T-helper 22 cell (primary cell): ENCODE measurements around the gene NTF4.
A peak's percentile ranks its signal among the peaks of the same experiment; 100 is the strongest.
"Not testable (repeated sequence)": the region's sequence is repeated elsewhere in the genome, so short reads cannot be mapped to it uniquely, and the experiment has no call there.

Source experiments
- DNase-seq: peaks from one replicate; pipeline ENCODE4 v3.0.0-alpha.2; 2020; ENCODE audit warnings: low read depth

NTF4 gene

DNA sequence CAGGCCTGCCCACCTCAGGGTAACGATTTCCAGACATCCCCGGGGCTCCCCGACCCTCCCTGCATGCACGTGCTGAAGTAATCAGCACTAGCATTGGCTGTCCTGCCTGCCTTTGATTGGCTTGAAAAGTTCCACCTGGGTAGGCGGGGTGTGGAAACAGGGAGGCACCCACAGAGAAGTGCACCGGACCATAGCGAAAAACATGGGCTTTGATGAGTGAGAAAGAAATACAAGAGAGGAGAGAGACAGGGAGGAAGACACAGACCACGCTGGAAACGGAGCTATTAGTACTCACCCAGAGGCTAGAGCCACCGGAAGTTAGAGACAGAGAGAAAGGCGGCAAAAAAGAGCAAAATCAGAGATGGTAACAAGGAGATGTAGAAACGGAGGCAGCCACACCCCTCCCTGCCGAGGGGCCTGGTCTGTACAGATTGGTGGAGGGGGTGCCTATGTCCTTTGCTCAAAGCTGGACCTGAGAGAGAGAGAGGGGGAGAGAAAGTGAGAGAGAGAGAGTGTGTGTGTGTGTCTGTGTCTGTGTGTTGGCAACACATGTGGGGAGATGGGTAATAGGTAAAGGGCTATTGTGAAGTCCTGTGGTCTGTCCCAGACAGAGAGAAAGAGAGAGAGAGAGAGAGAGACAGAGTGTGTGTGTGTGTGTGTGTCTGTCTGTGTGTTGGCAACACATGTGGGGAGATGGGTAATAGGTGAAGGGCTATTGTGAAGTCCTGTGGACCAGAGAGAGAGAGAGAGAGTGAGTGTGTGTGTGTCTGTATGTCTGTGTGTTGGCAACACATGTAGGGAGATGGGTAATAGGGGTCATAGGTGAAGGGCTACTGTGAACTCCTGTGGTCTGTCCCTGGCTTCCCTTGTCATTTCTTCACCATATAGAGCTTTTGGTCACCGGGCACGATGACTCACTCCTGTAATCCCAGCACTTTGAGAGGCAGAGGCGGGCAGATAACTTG, 43.4 kb downstream of the NTF4 start:
- DNase-seq = no peak

DNA sequence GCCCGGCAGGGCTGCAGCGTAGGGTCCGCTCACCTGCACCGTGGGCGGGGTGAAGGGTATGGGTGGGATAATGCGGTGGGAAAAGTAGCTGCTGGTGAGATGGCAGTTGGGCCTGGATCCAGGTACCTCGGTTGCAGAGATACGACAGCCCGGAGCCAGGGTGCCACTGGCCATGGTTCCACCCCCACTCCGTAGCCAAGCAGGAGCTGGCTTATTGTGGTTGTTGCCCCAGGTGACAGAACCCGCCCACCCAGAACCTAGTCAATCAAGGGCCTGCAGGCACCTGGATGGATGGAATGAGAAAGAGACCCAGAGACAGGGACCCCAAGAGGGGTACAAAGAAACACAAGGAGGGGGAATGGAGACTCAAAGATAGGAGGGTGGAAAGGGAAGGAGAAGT, 44.3 kb downstream of the NTF4 start:
- DNase-seq = no peak

- DNase-seq = peak; percentile 36
Observed at GRCh38 chr19:49019242-49019932, 45.2 kb downstream of the NTF4 start.

DNA sequence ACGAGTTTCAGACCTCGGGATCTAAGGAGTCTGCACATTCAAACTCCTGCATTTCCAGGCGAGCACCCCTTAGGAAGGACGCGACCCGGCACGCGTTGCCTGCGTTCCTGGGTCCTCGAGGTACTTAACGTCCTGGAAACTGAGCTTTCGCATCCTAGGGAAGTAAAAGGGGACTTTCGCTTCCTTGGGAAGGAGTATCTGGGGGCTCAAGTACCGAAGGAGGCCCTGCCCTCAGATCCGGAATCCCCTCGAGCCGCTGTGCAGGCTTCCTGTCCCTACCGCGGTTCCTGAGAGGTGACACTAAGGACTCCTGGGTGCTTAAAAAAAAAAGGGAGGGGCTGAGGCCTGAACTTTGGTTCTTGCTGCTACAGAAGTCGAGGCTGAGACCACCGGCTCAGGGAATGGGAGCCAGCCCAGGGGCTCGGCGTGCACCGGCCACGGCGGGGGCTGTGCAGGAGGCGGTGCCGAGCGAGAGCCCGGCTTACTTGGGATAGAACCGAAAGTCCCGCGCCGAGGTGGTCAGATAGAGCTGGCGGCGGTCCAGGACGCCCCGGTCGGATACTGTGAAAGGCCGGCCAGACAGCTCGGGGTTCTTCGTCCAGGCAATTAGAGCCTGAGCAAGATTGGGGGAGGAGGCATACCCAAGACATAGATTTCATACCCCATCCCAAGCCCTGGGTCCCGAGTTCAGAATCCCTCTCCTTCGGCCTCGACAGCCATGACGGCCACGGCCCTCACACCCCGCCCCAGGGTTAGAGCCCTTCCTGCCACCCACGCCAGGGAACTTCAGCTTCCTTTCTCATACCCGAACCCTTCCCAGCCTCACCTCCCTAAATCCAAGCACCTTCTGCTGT, 46.0 kb downstream of the NTF4 start:
- DNase-seq = not testable (repeated sequence)

DNA sequence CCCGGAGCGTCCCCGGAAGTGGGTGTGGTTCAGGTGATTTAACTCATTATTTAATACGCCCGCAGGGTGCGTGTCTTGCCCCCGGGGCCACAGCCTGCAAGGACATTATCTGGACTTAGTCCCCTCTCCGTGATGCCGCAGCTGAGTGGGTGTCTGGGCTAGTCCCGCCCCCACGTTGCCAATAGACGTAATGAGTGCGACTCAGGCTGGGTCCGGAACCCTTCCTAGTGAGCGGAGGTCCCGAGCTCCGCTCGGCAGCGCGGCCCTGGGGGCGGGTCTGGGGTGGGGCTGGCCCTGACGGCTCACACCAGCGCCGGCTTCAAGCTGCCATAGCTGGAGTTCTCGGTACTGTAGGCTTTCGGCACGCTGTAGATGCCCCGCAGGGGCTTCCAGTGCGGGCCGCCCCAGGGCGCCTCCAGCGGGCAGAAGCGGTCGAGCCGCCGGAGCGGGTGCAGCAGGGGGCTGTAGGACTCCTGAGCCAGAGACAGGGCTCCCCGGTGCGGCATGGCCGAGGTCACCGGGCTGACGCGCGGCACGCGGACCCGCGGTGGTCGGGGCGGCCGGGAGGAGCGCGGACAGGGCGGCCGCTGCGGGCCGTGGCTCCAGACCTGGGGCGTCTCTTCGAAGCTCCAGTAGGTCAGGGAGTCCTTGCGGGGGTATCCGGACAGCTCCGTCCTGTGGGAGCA, 46.8 kb downstream of the NTF4 start:
- peak; percentile 51 for DNase-seq

DNA sequence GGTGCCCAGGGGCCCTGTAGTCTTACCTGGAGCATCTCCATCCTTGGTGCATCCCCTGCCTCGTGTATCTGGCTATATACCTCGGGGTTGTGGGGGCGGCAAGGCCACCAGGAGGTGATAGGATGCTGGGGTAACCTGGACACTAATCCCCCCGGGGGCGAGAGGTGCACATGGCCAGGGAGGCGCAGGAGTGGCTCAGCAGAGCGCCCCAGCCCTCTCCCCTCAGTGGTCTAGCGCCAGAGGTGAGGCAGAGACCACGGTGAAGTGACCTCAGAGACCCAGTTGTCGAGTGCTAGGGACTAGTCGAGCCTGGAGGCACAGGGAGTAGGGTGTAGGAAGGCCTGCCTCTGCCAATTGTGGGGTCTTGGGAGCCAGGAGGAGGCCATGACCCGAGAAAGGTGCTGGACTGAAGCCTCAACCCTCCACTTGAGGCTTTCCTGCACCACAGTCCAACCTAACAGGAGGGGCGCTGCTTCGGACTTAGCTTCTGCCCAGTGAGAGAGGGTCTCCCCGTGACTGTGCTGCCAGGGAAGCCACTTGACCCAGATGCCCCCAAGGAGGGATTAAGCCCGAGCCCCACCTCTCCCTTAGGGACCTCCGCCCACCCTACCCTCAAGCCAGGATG, 47.5 kb downstream of the NTF4 start, which contains the start of gene LHB:
Gene LHB (minus strand): TSS at position 51 of the 625 bp plus-strand sequence. CDS start 10 bp downstream, at position 41.
- no peak for DNase-seq

GRCh38 chr19:49016067-49016839, 48.4 kb downstream of the NTF4 start:
- DNase-seq = no peak

DNA sequence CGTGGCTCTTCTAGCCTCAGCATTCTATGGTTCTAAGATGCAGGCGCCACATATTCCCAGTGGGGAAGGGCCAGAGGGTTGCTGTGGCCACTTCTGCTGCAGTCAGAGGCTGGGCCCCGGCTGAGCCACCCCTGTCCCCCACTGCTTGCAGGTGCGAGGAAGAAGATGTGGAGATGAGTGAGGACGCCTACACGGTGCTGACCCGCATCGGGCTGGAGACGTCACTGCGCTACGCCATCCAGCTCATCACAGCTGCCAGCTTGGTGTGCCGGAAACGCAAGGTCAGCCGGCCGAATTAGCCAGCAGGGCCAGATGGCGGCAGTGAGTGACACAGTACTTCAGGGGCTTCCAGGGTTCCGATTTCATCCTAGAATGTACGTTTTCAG, 49.8 kb downstream of the NTF4 start:
- DNase-seq = no peak

DNA sequence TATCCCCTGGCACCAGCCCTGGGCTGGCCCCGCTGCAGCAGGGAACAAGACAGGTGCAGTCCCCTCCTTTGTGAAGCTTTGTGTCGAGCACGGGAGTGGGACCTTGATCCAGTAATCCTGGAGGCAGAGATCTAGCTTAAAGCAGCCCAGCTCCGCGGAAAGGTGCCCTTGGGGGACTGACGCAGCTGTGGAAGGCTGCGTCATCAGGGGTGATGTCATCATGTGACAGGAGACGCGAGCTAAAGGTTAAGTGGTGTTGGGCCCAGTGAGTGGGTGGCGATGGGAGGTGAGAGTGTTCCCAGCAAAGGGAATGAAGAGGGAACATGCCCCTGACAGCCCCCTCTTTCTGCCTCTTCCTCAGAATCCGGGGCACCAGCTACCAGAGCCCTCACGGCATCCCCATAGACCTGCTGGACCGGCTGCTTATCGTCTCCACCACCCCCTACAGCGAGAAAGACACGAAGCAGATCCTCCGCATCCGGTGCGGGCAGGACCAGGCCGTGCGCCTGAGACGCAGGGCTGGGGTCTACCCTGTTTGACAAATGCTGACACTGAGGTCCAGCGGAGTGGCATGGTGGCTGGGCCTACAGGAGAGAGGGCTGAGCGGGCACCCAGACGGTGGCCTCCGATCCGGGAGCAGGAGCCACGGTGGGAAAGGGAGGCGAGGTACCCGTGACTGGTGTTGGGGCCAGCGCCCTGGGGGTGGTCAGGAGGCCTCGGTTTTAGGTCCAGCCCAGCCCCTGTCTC, 50.3 kb downstream of the NTF4 start:
- DNase-seq = no peak

- no peak for DNase-seq
Observed at GRCh38 chr19:49011194-49011593, 53.4 kb downstream of the NTF4 start.
